ENCODE results near the gene TBL1XR1. TPM values are rescaled to one million over a fixed set of nuclear protein-coding genes. Genes with fewer than 3 reads are reported as not detected.

TBL1XR1 gene
- total and polyA plus RNA-seq, 8 donors, result 14.1 to 93.0 (median 47.2) TPM

DNA sequence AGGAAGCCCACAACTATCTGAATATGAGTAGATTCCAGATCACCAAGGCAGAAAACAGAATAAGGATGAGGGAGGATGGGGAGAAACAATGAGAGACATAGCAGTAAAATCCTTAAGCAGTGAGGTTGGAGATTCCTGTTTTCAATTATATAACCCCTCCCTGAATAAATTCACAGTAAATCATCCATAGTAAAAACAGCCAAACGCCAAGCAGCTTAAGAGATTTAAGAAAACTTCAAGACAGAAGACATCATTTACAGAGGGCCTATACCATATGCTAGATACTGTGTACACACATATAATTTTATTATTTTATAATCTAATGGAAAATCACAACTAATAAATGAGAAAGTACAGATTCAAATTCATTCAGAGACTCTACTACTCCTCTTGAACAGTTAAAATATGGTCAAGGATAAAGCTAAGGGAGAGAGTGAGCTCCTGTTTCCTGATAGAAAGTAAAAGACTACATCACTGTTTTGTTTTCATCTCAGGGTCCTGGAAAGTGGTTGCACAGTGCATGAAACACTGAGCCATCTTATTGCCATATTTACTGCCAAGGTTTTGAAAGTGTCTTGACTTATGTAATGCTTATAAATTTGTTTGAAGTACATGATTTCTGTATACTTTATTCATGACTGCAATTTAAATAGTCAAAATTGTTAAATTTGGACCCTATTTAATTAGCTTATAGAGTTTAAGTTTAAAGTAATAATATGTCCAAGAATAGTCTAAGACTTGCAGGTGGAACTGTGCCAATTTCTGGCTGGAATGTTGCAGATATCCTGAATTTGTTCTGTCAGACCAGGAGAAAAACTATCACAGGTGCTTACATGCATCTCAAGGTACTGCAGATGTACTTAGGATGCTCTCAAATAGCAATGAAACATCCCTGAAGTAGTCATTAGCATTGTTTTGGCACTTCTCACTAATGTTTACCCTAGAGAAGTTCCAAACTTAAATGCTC, 141.4 kb downstream of the TBL1XR1 start:
- intact Hi-C loops (cut with DNase I), result loop anchor here in 2 of 3 donors (10.0 kb wide), 2 partner anchors 139 to 1269 kb away; partner anchors contain the start of gene TBL1XR1 (in 1 of the 2)
- H3K4me1 ChIP-seq, result peaks cover 0 to 4% (median 0%) of the 10 kb centered on the region in 3 donors

DNA sequence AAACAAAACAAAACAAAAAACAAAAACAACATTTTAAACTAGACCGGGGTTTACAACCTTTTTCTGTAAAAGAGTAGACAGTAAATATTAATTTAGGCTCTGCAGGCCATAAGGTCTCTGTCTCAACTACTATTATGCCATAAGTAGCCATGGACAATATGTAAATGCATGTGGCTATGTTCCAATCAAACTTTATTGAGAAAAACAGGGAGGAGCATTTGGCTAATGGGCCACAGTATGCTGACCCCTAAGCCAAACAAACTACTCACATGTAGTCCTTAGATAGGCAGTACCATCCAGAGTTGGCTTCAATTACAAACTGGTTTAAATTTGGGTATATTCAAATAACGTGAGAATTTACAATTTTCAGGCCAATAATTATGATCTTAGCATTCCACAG, 144.2 kb downstream of the TBL1XR1 start:
- H3K4me1 ChIP-seq, result peaks cover 0 to 4% (median 0%) of the 10 kb centered on the region in 3 donors
- WGBS, 2 donors, result 86% methylated on average over 2 of the region's 2 CpGs
- H3K27ac ChIP-seq, result no peak overlapping the region

More for the DNA sequence above, 141.4 kb downstream of the TBL1XR1 start:
- 87 to 89% methylated on average over 1 of the region's 1 CpG for WGBS, 2 donors
- Histone ChIP-seq H3K9me3 (no peaks in the 10 kb centered on the region), H3K4me3 (no peak overlapping the region), H3K36me3 (no peaks in the 10 kb centered on the region), H3K27me3 (no peaks in the 10 kb centered on the region), H3K27ac (no peak overlapping the region)
- no peak for FAIRE-seq
- ATAC-seq, result no peak
- DNase-seq, result no peak
- TF ChIP-seq, protein P1, sequence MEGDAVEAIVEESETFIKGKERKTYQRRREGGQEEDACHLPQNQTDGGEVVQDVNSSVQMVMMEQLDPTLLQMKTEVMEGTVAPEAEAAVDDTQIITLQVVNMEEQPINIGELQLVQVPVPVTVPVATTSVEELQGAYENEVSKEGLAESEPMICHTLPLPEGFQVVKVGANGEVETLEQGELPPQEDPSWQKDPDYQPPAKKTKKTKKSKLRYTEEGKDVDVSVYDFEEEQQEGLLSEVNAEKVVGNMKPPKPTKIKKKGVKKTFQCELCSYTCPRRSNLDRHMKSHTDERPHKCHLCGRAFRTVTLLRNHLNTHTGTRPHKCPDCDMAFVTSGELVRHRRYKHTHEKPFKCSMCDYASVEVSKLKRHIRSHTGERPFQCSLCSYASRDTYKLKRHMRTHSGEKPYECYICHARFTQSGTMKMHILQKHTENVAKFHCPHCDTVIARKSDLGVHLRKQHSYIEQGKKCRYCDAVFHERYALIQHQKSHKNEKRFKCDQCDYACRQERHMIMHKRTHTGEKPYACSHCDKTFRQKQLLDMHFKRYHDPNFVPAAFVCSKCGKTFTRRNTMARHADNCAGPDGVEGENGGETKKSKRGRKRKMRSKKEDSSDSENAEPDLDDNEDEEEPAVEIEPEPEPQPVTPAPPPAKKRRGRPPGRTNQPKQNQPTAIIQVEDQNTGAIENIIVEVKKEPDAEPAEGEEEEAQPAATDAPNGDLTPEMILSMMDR (IDR thresholded peaks at IDR 0.05), result no peak

DNA sequence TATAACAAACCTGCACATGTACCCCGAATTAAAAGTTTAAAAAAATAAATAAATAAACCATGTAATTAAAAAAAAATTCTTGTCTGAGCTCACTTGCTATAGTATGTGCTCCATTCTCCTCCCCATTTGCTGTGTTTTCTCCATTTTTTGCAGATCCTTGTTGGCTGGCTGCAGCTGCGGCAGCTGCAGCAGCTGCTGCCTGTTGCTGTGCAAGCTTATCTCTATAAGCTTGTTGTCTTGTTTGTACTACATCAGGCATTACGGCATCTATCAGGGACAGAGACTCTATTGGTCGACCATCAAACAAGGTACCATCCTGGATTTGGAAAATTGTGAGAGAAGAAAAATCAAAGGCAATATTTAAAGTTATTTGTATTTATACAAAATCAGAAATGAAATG, 145.9 kb downstream of the TBL1XR1 start:
- WGBS, 2 donors, result 50 to 51% methylated on average over 4 of the region's 4 CpGs
- Histone ChIP-seq H3K27ac (no peak overlapping the region), H3K36me3 (peaks cover 0 to 8% (median 0%) of the 10 kb centered on the region in 3 donors), H3K4me3 (no peak overlapping the region), H3K9me3 (no peaks in the 10 kb centered on the region), H3K4me1 (peaks cover 0 to 4% (median 0%) of the 10 kb centered on the region in 3 donors), H3K27me3 (no peaks in the 10 kb centered on the region)
- intact Hi-C loops (cut with DNase I), result loop anchor here in 2 of 3 donors (10.0 kb wide), 2 partner anchors 143 to 1273 kb away; partner anchors contain the start of gene TBL1XR1 (in 1 of the 2)
- TF ChIP-seq, protein P1 (IDR thresholded peaks at IDR 0.05), result no peak
- no peak for DNase-seq
- ATAC-seq, result peak in 3 of 4 donors; percentile 15 to 41 (median 33)
- FAIRE-seq, result no peak

More for the DNA sequence above, 144.2 kb downstream of the TBL1XR1 start:
- intact Hi-C loops (cut with DNase I), result loop anchor here in 2 of 3 donors (10.0 kb wide), 2 partner anchors 142 to 1272 kb away; partner anchors contain the start of gene TBL1XR1 (in 1 of the 2)
- ATAC-seq, result no peak
- DNase-seq, result no peak
- TF ChIP-seq, protein P1 (IDR thresholded peaks at IDR 0.05), result no peak
- no peaks in the 10 kb centered on the region for H3K27me3 ChIP-seq
- H3K4me3 ChIP-seq, result no peak overlapping the region
- H3K9me3 ChIP-seq, result no peaks in the 10 kb centered on the region
- peaks cover 0 to 8% (median 0%) of the 10 kb centered on the region in 3 donors for H3K36me3 ChIP-seq
- FAIRE-seq, result no peak

DNA sequence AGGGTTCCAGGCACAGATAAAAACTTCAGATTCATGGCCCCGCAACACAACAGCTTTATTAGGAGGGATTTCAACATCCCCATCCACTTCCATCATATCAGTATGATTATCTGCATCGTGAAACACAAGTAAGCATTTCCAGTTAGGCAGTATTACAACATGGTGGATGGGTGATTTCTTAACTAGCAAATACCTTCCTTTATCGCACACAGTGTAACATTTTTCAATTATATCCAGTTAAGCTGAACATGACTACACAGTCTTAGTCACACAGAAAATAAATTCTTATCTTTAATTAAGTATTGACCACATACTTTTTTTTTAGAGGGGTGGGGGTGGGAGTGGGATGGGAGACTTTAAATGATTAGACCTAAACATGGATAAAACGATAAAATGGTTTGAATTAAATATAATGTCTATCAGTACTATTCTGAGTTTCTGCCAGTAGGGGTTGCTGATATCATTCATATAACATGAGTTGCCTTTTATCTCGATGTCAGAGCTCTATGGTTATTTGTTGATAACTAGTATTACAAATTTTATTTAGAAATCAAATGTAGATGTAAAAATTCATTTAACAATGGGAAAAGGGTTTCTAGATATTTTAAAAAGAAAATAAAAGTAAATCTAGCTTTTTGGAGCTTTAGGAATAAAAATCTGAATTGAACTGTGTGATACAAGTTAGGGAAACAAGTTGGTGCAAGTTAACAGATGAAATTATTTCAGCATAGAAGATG, 146.6 kb downstream of the TBL1XR1 start:
- H3K4me3 ChIP-seq, result no peak overlapping the region
- no peak for DNase-seq
- H3K36me3 ChIP-seq, result peaks cover 0 to 14% (median 0%) of the 10 kb centered on the region in 3 donors
- TF ChIP-seq, protein P1 (IDR thresholded peaks at IDR 0.05), result peak in 3 of 4 donors; percentile 21 to 37 (median 27)
- peak; percentile 96 for FAIRE-seq
- ATAC-seq, result peak; percentile 67 to 92 (median 87)
- intact Hi-C loops (cut with DNase I), result loop anchor here in 2 of 3 donors (10.0 kb wide), 2 partner anchors 144 to 1274 kb away; partner anchors contain the start of gene TBL1XR1 (in 1 of the 2)
- H3K27me3 ChIP-seq, result no peaks in the 10 kb centered on the region
- no peaks in the 10 kb centered on the region for H3K9me3 ChIP-seq
- 39 to 40% methylated on average over 5 of the region's 5 CpGs for WGBS, 2 donors
- H3K4me1 ChIP-seq, result peaks cover 0 to 4% (median 0%) of the 10 kb centered on the region in 3 donors
- no peak overlapping the region for H3K27ac ChIP-seq

Data from pancreas (tissue), 10 donors.